Gastrocnemius medialis (tissue), 4 donors: ENCODE data around the gene PPP2R2C. TPM values are rescaled to one million over a fixed set of nuclear protein-coding genes. Genes with fewer than 3 reads are reported as not detected.

ENCODE experiments used
- ATAC-seq, 2 donors: fragments of 150-250 bp; one replicate each; pipeline ENCODE4 v1.9.1; 2016
- DNase-seq, 2 donors: peaks; one replicate each; pipeline ENCODE4 v3.0.0-alpha.2; 2019
- H3K27ac ChIP-seq, 4 donors: fragments of 200-600 bp; sonication (generic); 1 replicate in 1 of 4; 2 replicates in 3 of 4; pipeline ENCODE4 v1.5.1; 2016 to 2018; ENCODE audit warnings: mild to moderate bottlenecking in 2 of 4, moderate library complexity in 1 of 4
- H3K27me3 ChIP-seq, 3 donors: fragments of 200-600 bp; sonication (generic) in 2 of 3; 1 replicate in 1 of 3; 2 replicates in 2 of 3; pipeline versions ENCODE4 v1.5.1 to v1.6.0; 2016 to 2019; ENCODE audit warnings: mild to moderate bottlenecking in 1 of 3, moderate library complexity in 1 of 3
- H3K36me3 ChIP-seq, 2 donors: fragments of 200-600 bp; sonication (generic) in 1 of 2; one replicate each; pipeline ENCODE4 v1.5.1; 2017 to 2018
- H3K4me1 ChIP-seq, 2 donors: fragments of 200-600 bp; sonication (generic) in 1 of 2; one replicate each; pipeline ENCODE4 v1.5.1; 2016 to 2017; ENCODE audit warnings: mild to moderate bottlenecking in 2 of 2
- H3K4me3 ChIP-seq, 4 donors: fragments of 200-600 bp; sonication (generic) in 3 of 4; 1 replicate in 1 of 4; 2 replicates in 3 of 4; pipeline ENCODE4 v1.5.1; 2016 to 2019; ENCODE audit warnings: mild to moderate bottlenecking in 2 of 4
- H3K9me3 ChIP-seq, 3 donors: fragments of 200-600 bp; sonication (generic) in 2 of 3; 1 replicate in 1 of 3; 2 replicates in 2 of 3; pipeline ENCODE4 v1.5.1; 2016 to 2019
- CTCF ChIP-seq, 5 experiments: fragments of 450-650 bp in 3 of 5; fragments of 200-600 bp in 2 of 5; sonication (generic) in 2 of 5; IDR thresholded peaks in 4 of 5; conservative IDR thresholded peaks in 1 of 5; 1 replicate in 4 of 5; 2 replicates in 1 of 5; pipeline ENCODE4 v1.5.1; 2016 to 2019; ENCODE audit warnings: antibody characterized with exemption in 5 of 5, mild to moderate bottlenecking in 3 of 5, moderate library complexity in 3 of 5
- POLR2A ChIP-seq, 2 donors: fragments of 450-650 bp; IDR thresholded peaks; one replicate each; pipeline ENCODE4 v1.6.1; 2017; ENCODE audit warnings: antibody characterized with exemption in 2 of 2, mild to moderate bottlenecking in 2 of 2, moderate library complexity in 2 of 2
- in situ Hi-C, 4 donors: fragments of 200-750 bp; cut with MboI; loops; one replicate each; pipeline versions ENCODE4 v1.15.0 to v1.8.0; 2017; ENCODE audit warnings: low sequenced_read_pairs in 4 of 4
- intact Hi-C: fragments of 100-400 bp; cut with DNase I; formaldehyde crosslinking; loops from one replicate; pipeline ENCODE4 v1.15.1; 2023; ENCODE audit warnings: low total_unique reads
- total RNA-seq, 4 donors: library from RNA; depleted of rRNA; stranded (reverse); fragments of >200 nt; gene quantifications; one replicate each; pipeline versions ENCODE4 v1.1.0 to v1.2.3, GENCODE V29; 2016

The PPP2R2C gene
- total RNA-seq, 4 donors from 2014 or later = 0.44 to 2.7 (median 0.62) TPM

- TF ChIP-seq POLR2A (IDR thresholded peaks at IDR 0.05) (no peak), CTCF (IDR thresholded peaks at IDR 0.05 in 4 of 5, conservative IDR thresholded peaks at IDR 0.05 in 1 of 5) (no peak)
- Histone ChIP-seq H3K27ac (no peak overlapping the region), H3K4me3 (no peak overlapping the region), H3K36me3 (no peaks in the 10 kb centered on the region), H3K9me3 (no peaks in the 10 kb centered on the region), H3K4me1 (no peaks in the 10 kb centered on the region), H3K27me3 (peaks cover 15 to 21% (median 17%) of the 10 kb centered on the region in 3 donors)
- no peak for DNase-seq
- ATAC-seq = no peak
- intact Hi-C loops = no loop called here
- in situ Hi-C loops = no loop called here
These were observed 92.4 kb downstream of the PPP2R2C start for GRCh38 chr4:6379767-6380745.

- DNase-seq = no peak
- H3K27me3 ChIP-seq = peaks cover 10 to 15% (median 10%) of the 10 kb centered on the region in 3 donors
These were observed 93.6 kb downstream of the PPP2R2C start for GRCh38 chr4:6378493-6379445.

GRCh38 chr4:6377626-6378492 is 94.6 kb downstream of the PPP2R2C start:
- Histone ChIP-seq H3K9me3 (no peaks in the 10 kb centered on the region), H3K27me3 (peaks cover 3 to 15% (median 10%) of the 10 kb centered on the region in 3 donors), H3K4me1 (no peaks in the 10 kb centered on the region), H3K27ac (no peak overlapping the region), H3K4me3 (no peak overlapping the region), H3K36me3 (no peaks in the 10 kb centered on the region)
- DNase-seq (no peak), ATAC-seq (no peak)
- intact Hi-C loops (no loop called here), in situ Hi-C loops (no loop called here)
- TF ChIP-seq POLR2A (IDR thresholded peaks at IDR 0.05) (no peak), CTCF (IDR thresholded peaks at IDR 0.05 in 4 of 5, conservative IDR thresholded peaks at IDR 0.05 in 1 of 5) (no peak)

More at GRCh38 chr4:6378493-6379445, 93.6 kb downstream of the PPP2R2C start:
- no peak for ATAC-seq
- intact Hi-C loops (no loop called here), in situ Hi-C loops (no loop called here)
- no peak for TF ChIP-seq CTCF (IDR thresholded peaks at IDR 0.05 in 4 of 5, conservative IDR thresholded peaks at IDR 0.05 in 1 of 5)
- no peak for TF ChIP-seq POLR2A (IDR thresholded peaks at IDR 0.05)
- no peak overlapping the region for H3K4me3 ChIP-seq
- no peaks in the 10 kb centered on the region for H3K4me1 ChIP-seq
- no peaks in the 10 kb centered on the region for H3K9me3 ChIP-seq
- H3K27ac ChIP-seq = no peak overlapping the region
- no peaks in the 10 kb centered on the region for H3K36me3 ChIP-seq
